Rectal smooth muscle tissue (tissue), 1 donor: ENCODE measurements around the gene GFPT2.

Source experiments
- H3K27ac ChIP-seq: one replicate; pipeline ENCODE4 v1.7.0; 2013; ENCODE audit warnings: low read depth, low read length, inconsistent platforms
- H3K27me3 ChIP-seq: one replicate; pipeline ENCODE4 v1.7.0; 2013; ENCODE audit warnings: low read length; ENCODE audit not compliant: control insufficient read depth, insufficient read depth
- H3K36me3 ChIP-seq: one replicate; pipeline ENCODE4 v1.7.0; 2013; ENCODE audit warnings: low read length; ENCODE audit not compliant: control insufficient read depth, insufficient read depth
- H3K4me1 ChIP-seq: one replicate; pipeline ENCODE4 v1.7.0; 2013; ENCODE audit warnings: low read length; ENCODE audit not compliant: control insufficient read depth, insufficient read depth
- H3K4me3 ChIP-seq: one replicate; pipeline ENCODE4 v1.7.0; 2013; ENCODE audit warnings: low read length
- H3K9ac ChIP-seq: one replicate; pipeline ENCODE4 v1.7.0; 2013; ENCODE audit warnings: low read length

GFPT2 gene

GRCh38 chr5:180334176-180334575 is 19.0 kb downstream of the GFPT2 start:
- Histone ChIP-seq H3K36me3 (peaks cover 4% of the 10 kb centered on the region), H3K27me3 (no peaks in the 10 kb centered on the region), H3K9ac (no peak overlapping the region), H3K4me3 (no peak overlapping the region), H3K4me1 (no peaks in the 10 kb centered on the region), H3K27ac (no peak overlapping the region)

GRCh38 chr5:180333661-180334060 is 19.5 kb downstream of the GFPT2 start:
- H3K9ac ChIP-seq = no peak overlapping the region
- no peak overlapping the region for H3K27ac ChIP-seq
- H3K27me3 ChIP-seq = no peaks in the 10 kb centered on the region
- peaks cover 4% of the 10 kb centered on the region for H3K36me3 ChIP-seq
- no peaks in the 10 kb centered on the region for H3K4me1 ChIP-seq
- no peak overlapping the region for H3K4me3 ChIP-seq

- Histone ChIP-seq H3K4me1 (no peaks in the 10 kb centered on the region), H3K4me3 (no peak overlapping the region), H3K27me3 (no peaks in the 10 kb centered on the region), H3K27ac (no peak overlapping the region), H3K36me3 (peaks cover 4% of the 10 kb centered on the region), H3K9ac (no peak overlapping the region)
Measured at GRCh38 chr5:180332861-180333260, 20.3 kb downstream of the GFPT2 start.

- Histone ChIP-seq H3K9ac (no peak overlapping the region), H3K36me3 (peaks cover 4% of the 10 kb centered on the region), H3K4me1 (no peaks in the 10 kb centered on the region), H3K4me3 (no peak overlapping the region), H3K27ac (no peak overlapping the region), H3K27me3 (no peaks in the 10 kb centered on the region)
Measured at GRCh38 chr5:180332051-180332517, 21.1 kb downstream of the GFPT2 start.

GRCh38 chr5:180331647-180331950 is 21.5 kb downstream of the GFPT2 start:
- Histone ChIP-seq H3K4me3 (no peak overlapping the region), H3K4me1 (no peaks in the 10 kb centered on the region), H3K27ac (no peak overlapping the region), H3K9ac (no peak overlapping the region), H3K27me3 (no peaks in the 10 kb centered on the region), H3K36me3 (peaks cover 4% of the 10 kb centered on the region)

GRCh38 chr5:180330810-180331646 is 22.1 kb downstream of the GFPT2 start:
- no peak overlapping the region for H3K4me3 ChIP-seq
- no peaks in the 10 kb centered on the region for H3K4me1 ChIP-seq
- H3K27ac ChIP-seq = peak overlapping the region; percentile 35
- peaks cover 4% of the 10 kb centered on the region for H3K36me3 ChIP-seq
- H3K9ac ChIP-seq = no peak overlapping the region
- no peaks in the 10 kb centered on the region for H3K27me3 ChIP-seq

GRCh38 chr5:180330270-180330648 is 22.9 kb downstream of the GFPT2 start:
- Histone ChIP-seq H3K4me1 (no peaks in the 10 kb centered on the region), H3K4me3 (no peak overlapping the region), H3K27me3 (no peaks in the 10 kb centered on the region), H3K9ac (no peak overlapping the region), H3K36me3 (no peaks in the 10 kb centered on the region), H3K27ac (no peak overlapping the region)

- no peaks in the 10 kb centered on the region for H3K36me3 ChIP-seq
- no peak overlapping the region for H3K27ac ChIP-seq
- H3K9ac ChIP-seq = no peak overlapping the region
- H3K4me3 ChIP-seq = no peak overlapping the region
- H3K27me3 ChIP-seq = no peaks in the 10 kb centered on the region
- H3K4me1 ChIP-seq = no peaks in the 10 kb centered on the region
Measured at GRCh38 chr5:180329606-180330269, 23.4 kb downstream of the GFPT2 start.

GRCh38 chr5:180329138-180329435 is 24.0 kb downstream of the GFPT2 start:
- Histone ChIP-seq H3K9ac (no peak overlapping the region), H3K4me1 (no peaks in the 10 kb centered on the region), H3K4me3 (no peak overlapping the region), H3K27ac (no peak overlapping the region), H3K27me3 (no peaks in the 10 kb centered on the region), H3K36me3 (no peaks in the 10 kb centered on the region)

GRCh38 chr5:180328296-180329137 is 24.6 kb downstream of the GFPT2 start:
- no peaks in the 10 kb centered on the region for H3K27me3 ChIP-seq
- no peaks in the 10 kb centered on the region for H3K36me3 ChIP-seq
- H3K4me3 ChIP-seq = no peak overlapping the region
- H3K9ac ChIP-seq = no peak overlapping the region
- no peak overlapping the region for H3K27ac ChIP-seq
- no peaks in the 10 kb centered on the region for H3K4me1 ChIP-seq

GRCh38 chr5:180326989-180327565 is 26.1 kb downstream of the GFPT2 start:
- no peaks in the 10 kb centered on the region for H3K36me3 ChIP-seq
- H3K27ac ChIP-seq = no peak overlapping the region
- no peak overlapping the region for H3K9ac ChIP-seq
- no peak overlapping the region for H3K4me3 ChIP-seq
- H3K27me3 ChIP-seq = no peaks in the 10 kb centered on the region
- H3K4me1 ChIP-seq = no peaks in the 10 kb centered on the region

GRCh38 chr5:180324601-180324950 is 28.6 kb downstream of the GFPT2 start:
- no peak overlapping the region for H3K9ac ChIP-seq
- H3K4me1 ChIP-seq = no peaks in the 10 kb centered on the region
- no peak overlapping the region for H3K4me3 ChIP-seq
- H3K36me3 ChIP-seq = no peaks in the 10 kb centered on the region
- no peak overlapping the region for H3K27ac ChIP-seq
- H3K27me3 ChIP-seq = no peaks in the 10 kb centered on the region
